Stimulated activated CD8-positive, alpha-beta memory T cell treated with anti-CD3 and anti-CD28 coated beads, Interleukin-4, amount 100 ng/mL, for 1 hour (primary cell): Measurements from ENCODE around the gene MGAT4A.
"Not testable (repeated sequence)": the region's sequence is repeated elsewhere in the genome, so short reads cannot be mapped to it uniquely, and the experiment has no call there.

ENCODE experiments used
- DNase-seq, 2 donors: peaks; one replicate each; pipeline ENCODE4 v3.0.0-alpha.2; 2020; ENCODE audit warnings: low read depth in 2 of 2, low spot score in 1 of 2

The MGAT4A gene

GRCh38 chr2:98759827-98760625 is 29.1 kb upstream of the MGAT4A start:
- no peak for DNase-seq

- DNase-seq, result no peak
These were observed 28.4 kb upstream of the MGAT4A start for GRCh38 chr2:98759338-98759737.

- DNase-seq, result no peak
These were observed 27.0 kb upstream of the MGAT4A start for GRCh38 chr2:98757904-98758421.

GRCh38 chr2:98753801-98754200 is 22.9 kb upstream of the MGAT4A start:
- DNase-seq, result no peak

GRCh38 chr2:98752711-98753110 is 21.8 kb upstream of the MGAT4A start:
- DNase-seq, result not testable (repeated sequence)

GRCh38 chr2:98751748-98752147 is 20.8 kb upstream of the MGAT4A start:
- no peak for DNase-seq

- no peak for DNase-seq
These were observed 19.8 kb upstream of the MGAT4A start for GRCh38 chr2:98750593-98751282.

GRCh38 chr2:98749066-98749450 is 18.1 kb upstream of the MGAT4A start:
- DNase-seq, result no peak

GRCh38 chr2:98748292-98749065 is 17.5 kb upstream of the MGAT4A start:
- DNase-seq, result no peak

GRCh38 chr2:98747888-98748287 is 17.0 kb upstream of the MGAT4A start:
- DNase-seq, result no peak

GRCh38 chr2:98746426-98746825 is 15.5 kb upstream of the MGAT4A start:
- no peak for DNase-seq

GRCh38 chr2:98744595-98744994 is 13.7 kb upstream of the MGAT4A start:
- DNase-seq, result no peak

GRCh38 chr2:98743835-98744234 is 12.9 kb upstream of the MGAT4A start:
- DNase-seq, result no peak

- DNase-seq, result no peak
These were observed 8.1 kb upstream of the MGAT4A start for GRCh38 chr2:98739020-98739419.

GRCh38 chr2:98738304-98738703 is 7.4 kb upstream of the MGAT4A start:
- DNase-seq, result no peak

- no peak for DNase-seq
These were observed 6.9 kb upstream of the MGAT4A start for GRCh38 chr2:98737848-98738247.

- DNase-seq, result no peak
These were observed 5.5 kb upstream of the MGAT4A start for GRCh38 chr2:98736464-98736889.

- DNase-seq, result no peak
These were observed 3.9 kb upstream of the MGAT4A start for GRCh38 chr2:98734823-98735260.

GRCh38 chr2:98734162-98734561 is 3.2 kb upstream of the MGAT4A start:
- DNase-seq, result no peak

- no peak for DNase-seq
These were observed 1.6 kb upstream of the MGAT4A start for GRCh38 chr2:98732430-98733051.

- no peak for DNase-seq
These were observed 990 bp upstream of the MGAT4A start for GRCh38 chr2:98731894-98732349.
